GM19240 (cell line): ENCODE measurements around the gene TNNC2.
"Not testable (repeated sequence)": the region's sequence is repeated elsewhere in the genome, so short reads cannot be mapped to it uniquely, and the experiment has no call there.

Source experiments
- DNase-seq: peaks from one replicate; pipeline ENCODE4 v3.0.0; 2011; ENCODE audit warnings: low spot score; ENCODE audit not compliant: insufficient read length

The TNNC2 gene

DNA sequence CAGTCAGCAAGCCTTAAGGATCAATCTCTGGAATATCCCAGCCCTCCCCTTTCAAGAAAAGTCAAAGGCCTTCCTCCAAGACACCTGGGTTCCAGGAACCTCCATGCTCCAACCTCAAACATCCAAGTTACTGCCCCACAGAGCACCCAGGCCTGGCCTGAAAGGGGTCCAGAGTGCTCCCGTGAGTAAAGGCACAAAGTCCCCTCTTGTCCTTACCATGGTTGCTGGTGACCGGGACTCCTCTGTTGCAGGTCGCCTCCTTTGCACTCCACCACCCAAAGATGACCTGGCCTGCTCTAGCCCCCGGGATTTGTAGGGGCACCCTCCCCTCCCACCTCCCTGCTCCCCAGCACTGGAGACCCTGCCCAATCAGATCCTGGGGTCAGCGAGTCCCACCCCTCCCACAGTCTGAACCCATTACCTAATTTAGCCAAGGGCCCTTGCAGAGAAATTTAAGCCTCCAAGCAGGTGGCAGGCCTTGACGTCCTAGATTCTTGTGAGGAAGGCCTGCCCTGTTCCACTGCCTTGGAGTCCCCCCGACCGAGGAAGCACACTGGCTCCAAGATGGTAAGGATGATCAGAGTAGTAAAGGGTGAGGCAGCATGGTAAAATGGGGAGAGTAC, at the start of gene TNNC2:
Gene TNNC2 (minus strand): TSS at position 283 of the 623 bp plus-strand sequence. CDS start 64 bp downstream, at position 219.
- DNase-seq = no peak

DNA sequence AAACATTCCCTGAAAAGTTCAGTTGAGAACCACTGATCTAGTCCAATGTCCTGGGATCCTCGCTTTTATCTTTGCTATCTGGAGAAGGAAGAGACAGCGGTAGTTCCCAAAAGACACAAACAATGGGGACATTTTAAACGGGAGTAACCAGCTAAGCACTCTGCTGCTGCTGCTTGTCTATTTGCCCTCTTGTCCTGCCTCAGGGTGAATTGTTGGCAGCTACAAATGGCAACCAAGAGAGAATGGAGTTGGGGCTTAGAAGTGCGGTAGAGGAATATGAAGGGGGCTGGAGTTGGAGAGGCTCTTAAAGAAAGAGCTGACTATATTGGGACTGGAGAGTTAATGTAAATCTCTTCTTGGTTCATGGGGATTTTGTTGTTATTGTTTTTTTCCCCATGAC, 47.5 kb upstream of the TNNC2 start:
- no peak for DNase-seq

DNA sequence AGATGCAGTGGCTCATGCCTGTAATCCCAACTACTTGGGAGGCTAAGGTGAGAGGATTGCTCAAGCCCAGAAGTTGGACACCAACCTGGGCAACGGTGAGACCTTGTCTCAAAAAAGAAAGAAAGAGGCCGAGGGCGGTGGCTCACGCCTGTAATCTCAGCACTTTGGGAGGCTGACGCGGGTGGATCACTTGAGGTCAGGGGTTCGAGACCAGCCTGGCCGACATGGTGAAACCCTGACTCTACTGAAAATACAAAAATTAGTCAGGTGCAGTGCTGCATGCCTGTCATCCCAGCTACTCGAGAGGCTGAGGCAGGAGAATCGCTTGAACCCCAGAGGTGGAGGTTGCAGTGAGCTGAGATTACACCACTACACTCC, 47.0 kb upstream of the TNNC2 start:
- DNase-seq = not testable (repeated sequence)

- no peak for DNase-seq
These were observed 46.4 kb upstream of the TNNC2 start for GRCh38 chr20:45873409-45874103.

DNA sequence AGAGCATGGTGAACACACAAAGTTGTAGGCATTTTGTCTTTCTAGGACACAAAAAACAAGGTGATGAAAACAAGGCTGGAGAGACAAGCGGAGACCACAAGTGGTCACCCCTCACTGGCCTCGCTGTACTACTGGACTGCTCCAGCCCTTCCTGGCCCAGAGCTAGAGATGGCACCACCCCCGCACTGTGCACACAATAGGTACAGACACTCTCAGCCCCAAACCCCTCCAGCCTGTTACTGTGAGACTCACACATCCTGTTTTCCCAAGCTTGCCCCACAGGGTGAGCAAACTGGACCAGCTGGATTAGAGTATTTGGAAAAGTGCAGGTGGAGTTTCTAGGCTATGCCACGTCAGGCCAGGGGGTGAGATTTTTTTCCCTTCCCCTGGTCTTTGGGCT, 45.5 kb upstream of the TNNC2 start:
- no peak for DNase-seq

DNA sequence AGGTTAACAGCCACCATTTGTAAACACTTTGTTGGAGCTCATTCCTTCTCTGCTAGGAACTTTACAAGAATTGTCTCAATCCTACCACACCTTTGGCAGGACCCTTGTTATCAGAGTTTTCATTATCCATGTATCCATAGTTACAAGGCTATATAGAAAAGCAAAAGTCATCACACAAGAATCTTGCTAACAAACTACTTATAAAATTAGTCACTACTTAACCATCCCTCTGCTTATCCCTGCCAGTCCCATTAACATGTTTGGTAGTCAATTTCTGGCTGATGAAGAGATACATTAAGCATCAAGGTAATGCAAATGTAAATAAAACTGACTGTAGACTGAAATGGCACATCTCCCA, 40.7 kb upstream of the TNNC2 start:
- DNase-seq = no peak

- DNase-seq = no peak
These were observed 40.2 kb upstream of the TNNC2 start for GRCh38 chr20:45867136-45867818.

GRCh38 chr20:45866454-45866853, 39.3 kb upstream of the TNNC2 start:
- DNase-seq = no peak

- no peak for DNase-seq
These were observed 36.7 kb upstream of the TNNC2 start for GRCh38 chr20:45863543-45864470.

DNA sequence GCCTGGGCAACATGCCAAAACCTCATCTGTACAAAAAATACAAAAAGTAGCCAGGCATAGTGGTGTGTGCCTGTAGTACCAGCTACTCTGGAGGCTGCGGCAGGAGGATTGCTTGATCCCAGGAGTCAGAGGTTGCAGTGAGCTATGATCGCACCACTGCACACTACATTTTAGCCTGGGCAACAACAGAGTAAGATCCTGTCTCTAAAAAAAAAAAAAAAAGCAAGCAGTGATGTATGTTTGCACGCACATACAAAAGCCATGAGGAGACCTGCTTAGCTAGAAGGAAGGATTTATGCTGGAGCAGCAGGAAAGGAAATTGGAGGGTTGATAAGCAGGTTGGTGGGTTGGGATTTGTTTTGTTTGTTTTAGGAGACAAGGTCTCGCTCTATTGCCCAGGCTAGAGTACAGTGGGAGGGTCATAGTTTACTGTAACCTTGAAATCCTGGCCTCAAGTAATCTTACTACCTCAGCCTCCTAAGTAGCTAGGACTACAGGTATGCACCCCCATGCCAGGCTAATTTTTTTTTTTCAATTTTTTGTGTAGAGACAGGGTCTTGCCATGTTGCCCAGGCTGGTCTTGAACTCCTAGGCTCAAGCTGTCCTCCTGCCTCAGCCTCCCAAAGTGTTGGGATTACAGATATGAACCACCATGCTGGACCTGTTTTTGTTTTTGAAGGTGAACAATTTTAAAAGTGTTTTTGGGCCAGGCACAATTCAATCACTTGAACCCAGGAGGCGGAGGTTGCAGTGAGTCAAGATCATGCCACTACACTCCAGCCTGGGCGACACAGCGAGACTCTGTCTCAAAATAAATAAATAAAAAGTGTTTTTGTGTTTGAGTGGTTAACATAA, 34.3 kb upstream of the TNNC2 start:
- DNase-seq = no peak

- no peak for DNase-seq
These were observed 33.6 kb upstream of the TNNC2 start for GRCh38 chr20:45860560-45861220.

DNA sequence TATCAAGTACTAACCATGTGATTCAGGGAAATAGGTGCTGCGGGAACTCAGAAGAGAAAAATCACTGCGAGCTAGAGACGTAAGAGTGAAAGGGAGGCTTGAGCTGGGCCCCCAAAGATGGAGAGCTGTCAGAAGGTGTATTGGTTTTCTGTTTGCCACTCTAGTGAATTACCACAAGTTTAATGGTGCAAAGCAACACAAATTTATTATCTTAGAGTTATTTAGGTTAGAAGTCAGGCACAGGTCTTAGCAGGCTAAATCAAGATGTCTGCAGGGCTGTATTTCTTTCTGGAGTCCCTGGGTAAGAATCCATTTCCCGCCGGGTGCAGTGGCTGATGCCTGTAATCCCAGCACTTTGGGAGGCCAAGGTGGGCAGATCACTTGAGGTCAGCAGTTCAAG, 32.8 kb upstream of the TNNC2 start:
- no peak for DNase-seq

GRCh38 chr20:45857882-45858216, 30.7 kb upstream of the TNNC2 start:
- DNase-seq = peak; percentile 62

DNA sequence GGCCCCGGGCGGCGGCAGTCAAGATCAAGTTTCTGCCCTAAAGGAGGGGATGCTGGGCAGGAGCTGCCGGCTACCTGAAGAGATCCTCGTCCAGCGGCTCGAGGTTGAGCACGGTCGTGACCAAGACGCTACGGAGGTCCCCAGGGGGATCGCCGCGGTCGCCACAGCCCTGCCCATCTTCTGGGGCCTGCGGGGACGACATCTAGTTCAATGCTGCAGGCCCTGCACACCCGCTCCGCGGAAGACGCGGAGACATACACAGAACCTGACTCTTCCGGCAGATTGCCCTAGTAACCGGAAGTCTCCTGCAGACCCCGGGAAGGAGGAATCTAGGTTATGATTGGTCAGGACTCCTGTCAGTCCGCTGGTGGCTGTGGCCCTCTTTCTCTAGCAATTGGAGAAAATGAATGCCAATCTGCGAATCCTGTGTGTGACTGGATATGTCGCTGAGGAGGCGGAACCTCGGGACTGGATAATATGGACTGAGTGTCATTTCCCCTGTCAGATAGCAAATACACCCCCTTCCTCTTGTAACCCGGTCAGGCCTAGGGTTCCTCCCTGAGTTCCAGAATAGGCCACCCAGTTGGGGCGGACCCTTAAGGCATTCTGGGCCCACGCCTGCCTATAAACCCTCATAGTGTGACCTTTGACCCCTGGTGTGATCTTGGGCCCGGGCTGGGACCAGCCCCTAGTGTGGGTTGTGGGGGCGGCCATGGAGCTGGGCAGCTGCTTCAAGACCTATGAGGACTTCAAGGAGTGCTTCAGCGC, 30.2 kb upstream of the TNNC2 start, which contains the start of the genes ACOT8 and ZSWIM3:
Gene ACOT8 (minus strand): TSS at position 279 of the 768 bp plus-strand sequence. CDS start 77 bp downstream, at position 202.
Gene ZSWIM3 (plus strand): TSS at position 501 of the 768 bp plus-strand sequence. CDS start 212 bp downstream, at position 713.
- peak; percentile 96 for DNase-seq

DNA sequence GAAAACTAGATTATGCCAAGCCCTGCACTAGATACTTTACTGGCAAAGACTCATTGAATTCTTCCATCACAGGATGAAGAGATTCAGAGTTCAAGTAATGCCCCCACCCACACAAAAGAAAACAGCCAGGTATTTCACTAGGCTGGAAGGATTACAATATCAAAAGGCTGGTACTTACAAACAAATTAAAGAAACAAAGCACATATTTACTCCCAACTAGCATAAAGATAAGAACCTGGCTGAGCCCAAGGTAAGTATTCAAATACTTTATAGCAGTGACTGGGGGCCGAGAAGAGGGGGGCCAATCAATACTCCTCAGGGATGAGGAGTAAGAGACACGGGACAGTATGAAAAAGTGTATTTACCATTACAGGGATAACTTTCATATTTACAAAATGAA, 26.4 kb upstream of the TNNC2 start:
- DNase-seq = no peak

- DNase-seq = no peak
These were observed 25.2 kb upstream of the TNNC2 start for GRCh38 chr20:45852326-45852725.

- DNase-seq = no peak
These were observed 24.4 kb upstream of the TNNC2 start for GRCh38 chr20:45851501-45851900.

DNA sequence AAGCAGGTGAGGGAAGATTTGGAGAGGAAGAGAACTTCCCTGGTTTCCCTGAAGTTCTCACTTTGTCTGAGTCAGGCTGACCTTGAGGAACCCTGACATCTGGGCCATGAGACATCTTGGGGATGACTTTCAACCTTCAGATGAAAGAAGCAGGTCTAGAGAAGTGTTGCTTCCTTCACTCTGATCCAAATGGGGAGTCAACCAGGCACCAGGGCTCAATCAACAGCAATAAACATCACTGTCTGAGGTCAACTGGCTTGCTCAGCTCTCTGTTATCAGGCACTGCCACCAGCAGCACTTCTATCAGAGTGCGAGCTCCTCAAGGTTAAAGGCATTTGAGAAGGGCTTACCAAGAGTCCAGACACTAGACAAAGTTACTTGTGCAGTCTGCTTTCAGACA, 23.8 kb upstream of the TNNC2 start:
- DNase-seq = no peak

- DNase-seq = no peak
These were observed 23.1 kb upstream of the TNNC2 start for GRCh38 chr20:45850238-45850637.
